Measurements from ENCODE around the gene RPL28. TPM values are rescaled to one million over a fixed set of nuclear protein-coding genes. Genes with fewer than 3 reads are reported as not detected.

The RPL28 gene
- total RNA-seq, 2 donors from 2014 or later, result 1,672 to 1,902 TPM

GRCh38 chr19:55435020-55435419, 49.3 kb downstream of the RPL28 start:
- Histone ChIP-seq H3K27ac (ENCODE audit: low read depth, low read length) (no peak overlapping the region), H3K4me1 (ENCODE audit: control insufficient read depth, insufficient read depth, low read length) (no peaks in the 10 kb centered on the region), H3K9me3 (ENCODE audit: control insufficient read depth, low read length) (no peaks in the 10 kb centered on the region), H3K4me3 (ENCODE audit: low read length) (no peak overlapping the region), H3K36me3 (ENCODE audit: control insufficient read depth, insufficient read depth, low read length) (no peaks in the 10 kb centered on the region), H3K27me3 (ENCODE audit: control insufficient read depth, insufficient read depth, low read length, poor library complexity, severe bottlenecking) (peaks cover 62% of the 10 kb centered on the region), H3K9ac (ENCODE audit: extremely low read depth, low read length, poor library complexity, severe bottlenecking) (no peak overlapping the region)
- Mint-ChIP-seq H3K9me3 (no peaks in the 10 kb centered on the region), H3K4me3 (no peak overlapping the region), H3K36me3 (ENCODE audit: low read depth) (no peaks in the 10 kb centered on the region), H3K4me1 (no peaks in the 10 kb centered on the region), H3K27me3 (ENCODE audit: insufficient read depth) (peaks cover 48% of the 10 kb centered on the region), H3K27ac (no peak overlapping the region)
- DNase-seq, result no peak
- WGBS, 2 experiments (ENCODE audit: insufficient coverage in 1 of 2, insufficient read length in 1 of 2), result 97% methylated on average over 4 of the region's 4 CpGs; no CpG with 5 or more reads in 1 of the 2 experiments
- TF ChIP-seq CTCF (conservative IDR thresholded peaks at IDR 0.05), result no peak

GRCh38 chr19:55436847-55437246, 51.1 kb downstream of the RPL28 start:
- Mint-ChIP-seq H3K9me3 (peaks cover 3% of the 10 kb centered on the region), H3K27ac (no peak overlapping the region), H3K36me3 (ENCODE audit: low read depth) (no peaks in the 10 kb centered on the region), H3K4me1 (peaks cover 7% of the 10 kb centered on the region), H3K4me3 (no peak overlapping the region), H3K27me3 (ENCODE audit: insufficient read depth) (peaks cover 59% of the 10 kb centered on the region)
- H3K4me3 ChIP-seq (ENCODE audit: low read length), result no peak overlapping the region
- WGBS, 2 experiments (ENCODE audit: insufficient coverage in 1 of 2, insufficient read length in 1 of 2), result 41 to 47% methylated on average over 8 of the region's 8 CpGs
- TF ChIP-seq CTCF (conservative IDR thresholded peaks at IDR 0.05), result no peak
- no peak for DNase-seq
- H3K9me3 ChIP-seq (ENCODE audit: control insufficient read depth, low read length), result no peaks in the 10 kb centered on the region
- H3K4me1 ChIP-seq (ENCODE audit: control insufficient read depth, insufficient read depth, low read length), result no peaks in the 10 kb centered on the region
- no peak overlapping the region for H3K27ac ChIP-seq (ENCODE audit: low read depth, low read length)
- H3K36me3 ChIP-seq (ENCODE audit: control insufficient read depth, insufficient read depth, low read length), result no peaks in the 10 kb centered on the region
- H3K27me3 ChIP-seq (ENCODE audit: control insufficient read depth, insufficient read depth, low read length, poor library complexity, severe bottlenecking), result peaks cover 75% of the 10 kb centered on the region
- no peak overlapping the region for H3K9ac ChIP-seq (ENCODE audit: extremely low read depth, low read length, poor library complexity, severe bottlenecking)

- 0 to 5% methylated on average over 6 to 17 of the region's 17 CpGs for WGBS, 2 experiments (ENCODE audit: insufficient coverage in 1 of 2, insufficient read length in 1 of 2)
Observed at GRCh38 chr19:55437410-55437809, 51.7 kb downstream of the RPL28 start.

More at GRCh38 chr19:55437410-55437809, 51.7 kb downstream of the RPL28 start:
- Histone ChIP-seq H3K27me3 (ENCODE audit: control insufficient read depth, insufficient read depth, low read length, poor library complexity, severe bottlenecking) (peaks cover 75% of the 10 kb centered on the region), H3K27ac (ENCODE audit: low read depth, low read length) (no peak overlapping the region), H3K4me3 (ENCODE audit: low read length) (no peak overlapping the region), H3K36me3 (ENCODE audit: control insufficient read depth, insufficient read depth, low read length) (no peaks in the 10 kb centered on the region), H3K9ac (ENCODE audit: extremely low read depth, low read length, poor library complexity, severe bottlenecking) (no peak overlapping the region), H3K4me1 (ENCODE audit: control insufficient read depth, insufficient read depth, low read length) (no peaks in the 10 kb centered on the region), H3K9me3 (ENCODE audit: control insufficient read depth, low read length) (no peaks in the 10 kb centered on the region)
- peak; percentile 96 for DNase-seq
- Mint-ChIP-seq H3K4me1 (peaks cover 7% of the 10 kb centered on the region), H3K4me3 (no peak overlapping the region), H3K9me3 (peaks cover 3% of the 10 kb centered on the region), H3K36me3 (ENCODE audit: low read depth) (no peaks in the 10 kb centered on the region), H3K27me3 (ENCODE audit: insufficient read depth) (peaks cover 59% of the 10 kb centered on the region), H3K27ac (no peak overlapping the region)
- no peak for TF ChIP-seq CTCF (conservative IDR thresholded peaks at IDR 0.05)
